Endothelial cell of umbilical vein (primary cell): Measurements from ENCODE around the gene ARL6IP4. TPM values are rescaled to one million over a fixed set of nuclear protein-coding genes. Genes with fewer than 3 reads are reported as not detected.

Experiments used
- BruUV-seq: library from RNA; stranded (reverse); fragments of 400-500 nt; replicated peaks from 2 replicates; lab custom pipeline; 2021; lab: Mats Ljungman, UMichigan
- CTCF ChIA-PET: fragments of 300-600, 350-600 bp; sonication (Branson Sonifier 250); formaldehyde crosslinking; loops from one replicate; lab custom pipeline; 2021; ENCODE audit warnings: antibody characterized with exemption, inconsistent platforms; lab: Charles Lee
- POLR2A ChIA-PET: fragments of 300-600, 350-600 bp; sonication (Branson Sonifier 250); formaldehyde crosslinking; loops from one replicate; lab custom pipeline; 2021; ENCODE audit warnings: antibody characterized with exemption, inconsistent platforms; lab: Charles Lee
- DNase-seq: peaks from one replicate; pipeline ENCODE4 v3.0.0-alpha.2; 2011; ENCODE audit warnings: low read depth, low spot score
- FAIRE-seq: peaks from 2 replicates; lab custom pipeline; 2011; peaks lifted over from hg19 to GRCh38; lab: Jason Lieb, UNC
- H2AFZ ChIP-seq: 2 replicates; pipeline ENCODE4 v1.6.0; 2012; ENCODE audit warnings: low read depth, low read length, control low read depth, inconsistent platforms
- H3K27ac ChIP-seq: 2 replicates; pipeline ENCODE4 v1.5.1; 2011; ENCODE audit warnings: low read depth, mild to moderate bottlenecking, control low read depth, low read length, moderate library complexity; ENCODE audit not compliant: insufficient read depth
- H3K27me3 ChIP-seq, 2 experiments: 2 replicates each; pipeline versions ENCODE4 v1.6.0 to v1.6.1; 2011; ENCODE audit warnings: low read length in 2 of 2, mixed read lengths in 1 of 2; ENCODE audit not compliant: control insufficient read depth in 2 of 2, insufficient read depth in 2 of 2
- H3K36me3 ChIP-seq, 2 experiments: 2 replicates in 1 of 2; 3 replicates in 1 of 2; pipeline ENCODE4 v1.5.1; 2011; ENCODE audit warnings: low read length in 2 of 2, mild to moderate bottlenecking in 1 of 2, moderate library complexity in 1 of 2; ENCODE audit not compliant: control insufficient read depth in 2 of 2, insufficient read depth in 2 of 2; ENCODE audit errors: extremely low read depth in 1 of 2
- H3K4me1 ChIP-seq: 3 replicates; pipeline ENCODE4 v1.5.1; 2011; ENCODE audit warnings: mild to moderate bottlenecking, low read length; ENCODE audit not compliant: control insufficient read depth, insufficient read depth; ENCODE audit errors: extremely low read depth
- H3K4me2 ChIP-seq: 2 replicates; pipeline ENCODE4 v1.6.1; 2011; ENCODE audit warnings: low read length, control low read depth, mixed read lengths; ENCODE audit not compliant: insufficient read depth
- H3K4me3 ChIP-seq, 3 experiments: fragments of 200-600 bp in 1 of 3; sonication (generic), shearing (Covaris generic) in 1 of 3; replicated peaks in 1 of 3; 2 replicates each; pipeline ENCODE4 v1.5.1; 2011 to 2016; ENCODE audit warnings: control low read depth in 3 of 3, low read length in 3 of 3, mild to moderate bottlenecking in 2 of 3, inconsistent platforms in 1 of 3, low read depth in 1 of 3, moderate library complexity in 1 of 3; ENCODE audit not compliant: insufficient read depth in 1 of 3
- H3K79me2 ChIP-seq: 2 replicates; pipeline ENCODE4 v1.6.0; 2012; ENCODE audit warnings: low read length, inconsistent platforms; ENCODE audit not compliant: control insufficient read depth, insufficient read depth
- H3K9ac ChIP-seq: replicated peaks from 2 replicates; pipeline ENCODE3; 2011; ENCODE audit warnings: low read length, control low read depth; ENCODE audit not compliant: insufficient read depth; ENCODE audit errors: extremely low read depth
- H3K9me1 ChIP-seq: replicated peaks from 3 replicates; pipeline ENCODE4 v1.6.0; 2011; ENCODE audit warnings: mild to moderate bottlenecking, low read length; ENCODE audit not compliant: control insufficient read depth, insufficient read depth; ENCODE audit errors: extremely low read depth
- H3K9me3 ChIP-seq: replicated peaks from 2 replicates; pipeline ENCODE4 v1.5.1; 2012; ENCODE audit warnings: low read length, inconsistent platforms; ENCODE audit not compliant: control insufficient read depth, insufficient read depth
- H4K20me1 ChIP-seq: replicated peaks from 2 replicates; pipeline ENCODE3; 2011; ENCODE audit warnings: mild to moderate bottlenecking, low read length; ENCODE audit not compliant: control insufficient read depth, insufficient read depth; ENCODE audit errors: extremely low read depth
- CTCF ChIP-seq, 2 donors: IDR thresholded peaks; 1 replicate in 1 of 2; 2 replicates in 1 of 2; pipeline ENCODE4 v1.5.1; 2011; ENCODE audit warnings: low read length in 2 of 2, mild to moderate bottlenecking in 2 of 2, moderate library complexity in 2 of 2, control low read depth in 1 of 2, inconsistent platforms in 1 of 2, low read depth in 1 of 2; ENCODE audit not compliant: insufficient read depth in 1 of 2; ENCODE audit errors: extremely low read depth in 1 of 2
- EZH2 ChIP-seq: IDR thresholded peaks from 2 replicates; pipeline ENCODE4 v1.6.1; 2012; ENCODE audit warnings: borderline replicate concordance, low read depth, mild to moderate bottlenecking, moderate library complexity, low read length, inconsistent platforms; ENCODE audit not compliant: severe bottlenecking
- FOS ChIP-seq: IDR thresholded peaks from 2 replicates; pipeline ENCODE4 v1.6.1; 2011; ENCODE audit warnings: mild to moderate bottlenecking, low read length, moderate library complexity, borderline replicate concordance; ENCODE audit not compliant: insufficient read depth
- GATA2 ChIP-seq: IDR thresholded peaks from 2 replicates; pipeline ENCODE4 v1.7.0; 2011; ENCODE audit warnings: low read depth, mild to moderate bottlenecking, moderate library complexity, mixed read lengths, low read length; ENCODE audit not compliant: insufficient read length, insufficient read depth
- JUN ChIP-seq: IDR thresholded peaks from 2 replicates; pipeline ENCODE4 v1.6.1; 2011; ENCODE audit warnings: borderline replicate concordance, low read depth; ENCODE audit not compliant: insufficient read length, insufficient read depth
- MYC ChIP-seq: IDR thresholded peaks from one replicate; pipeline ENCODE4 v1.6.1; 2011; ENCODE audit warnings: mild to moderate bottlenecking, low read depth, low read length
- POLR2A ChIP-seq: IDR thresholded peaks from 2 replicates; pipeline ENCODE4 v1.6.1; 2012; ENCODE audit warnings: low read depth, mild to moderate bottlenecking, control low read depth, low read length
- POLR2AphosphoS5 ChIP-seq: IDR thresholded peaks from 2 replicates; pipeline ENCODE4 v1.6.1; 2012; ENCODE audit warnings: low read depth, mild to moderate bottlenecking, control low read depth, low read length, moderate library complexity; ENCODE audit not compliant: insufficient read depth
- dilution Hi-C: fragments of 300-500 bp; cut with MboI; formaldehyde crosslinking; loops from one replicate; pipeline ENCODE4 v1.15.0; 2019; ENCODE audit warnings: low sequenced_read_pairs; ENCODE audit not compliant: extremely low pct_ligation_motif_present
- intact Hi-C: fragments of 100-400 bp; cut with micrococcal nuclease; formaldehyde crosslinking; loops from one replicate; pipeline ENCODE4 v1.10.0; 2022
- polyA plus RNA-seq, 4 experiments: library from polyadenylated mRNA; depleted of rRNA in 3 of 4; stranded (reverse) in 3 of 4; unstranded in 1 of 4; fragments of >200 nt; gene quantifications; 2 replicates each; pipeline versions ENCODE4 v1.2.1 to v1.2.3, GENCODE V29; 2011 to 2012; ENCODE audit warnings: missing spikeins in 1 of 4
- total RNA-seq: library from RNA; stranded (reverse); gene quantifications from 2 replicates; pipeline ENCODE4 v1.2.3, GENCODE V29; 2021
- TF ChIP-seq, protein P1 (sequence below): IDR thresholded peaks from 2 replicates; pipeline ENCODE4 v1.6.1; 2011; ENCODE audit not compliant: insufficient read depth, insufficient read length

The ARL6IP4 gene
- total and polyA plus RNA-seq, 2 donors (not counting 3 experiments of a cell fraction or from before 2014, with no cell fraction given): 193 to 226 TPM

DNA sequence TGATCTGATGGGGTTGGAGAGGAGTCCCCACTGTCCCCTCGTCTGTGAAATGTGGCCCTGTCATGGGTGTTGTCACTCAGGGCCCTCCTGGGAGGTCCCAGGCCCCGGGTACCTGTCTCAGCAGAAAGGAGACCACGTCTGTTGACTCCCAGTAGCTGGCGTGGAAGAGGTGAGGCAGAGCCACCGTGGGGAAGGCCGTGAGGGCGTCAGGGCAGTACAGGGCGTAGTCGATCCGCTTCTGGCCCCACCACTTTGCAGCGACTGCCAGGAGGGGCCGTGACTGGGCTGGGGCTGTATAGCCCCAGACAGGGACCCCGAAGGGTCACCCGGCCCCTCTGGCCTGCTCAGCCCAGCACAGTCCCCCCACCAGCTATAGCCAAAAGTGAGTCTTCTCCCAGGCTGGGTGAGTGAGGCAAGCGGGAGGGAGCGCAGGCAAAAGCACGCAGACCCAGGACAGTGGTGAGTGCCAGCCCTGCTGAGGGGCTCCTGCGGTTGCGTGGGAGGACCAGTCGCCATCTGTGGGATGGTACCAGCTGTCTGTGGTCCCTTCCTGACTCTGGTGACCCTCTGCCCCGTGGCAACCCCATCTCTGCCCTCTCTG lies 8.2 kb downstream of the ARL6IP4 start:
- Histone ChIP-seq H3K79me2 (no peaks in the 10 kb centered on the region), H3K4me3 (no peak overlapping the region), H3K4me2 (no peak overlapping the region), H4K20me1 (no peaks in the 10 kb centered on the region), H3K27me3 (no peaks in the 10 kb centered on the region), H3K9ac (no peak overlapping the region), H3K9me3 (no peaks in the 10 kb centered on the region), H3K27ac (no peak overlapping the region), H3K36me3 (peaks cover 0 to 3% of the 10 kb centered on the region in 2 experiments), H2AFZ (no peak overlapping the region), H3K9me1 (no peaks in the 10 kb centered on the region), H3K4me1 (peaks cover 13% of the 10 kb centered on the region)
- dilution Hi-C loops (no loop called here), intact Hi-C loops (no loop called here)
- BruUV-seq: no TSS peak
- no peak for FAIRE-seq
- POLR2A ChIA-PET: no interaction called here
- TF ChIP-seq POLR2AphosphoS5 (no peak), MYC (no peak), GATA2 (no peak), EZH2 (no peak), FOS (no peak), JUN (no peak), CTCF (IDR thresholded peaks at IDR 0.05; ENCODE audit: extremely low read depth in 1 of 2, insufficient read depth in 1 of 2, low read depth in 1 of 2, low read length in 2 of 2) (no peak), POLR2A (no peak)
- TF ChIP-seq, protein P1, sequence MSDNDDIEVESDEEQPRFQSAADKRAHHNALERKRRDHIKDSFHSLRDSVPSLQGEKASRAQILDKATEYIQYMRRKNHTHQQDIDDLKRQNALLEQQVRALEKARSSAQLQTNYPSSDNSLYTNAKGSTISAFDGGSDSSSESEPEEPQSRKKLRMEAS: no peak
- DNase-seq: no peak
- CTCF ChIA-PET: interaction anchor here (1.9 kb wide), 1 partner anchor 249 kb away, joined by 8 read pairs; no protein-coding TSS in a partner anchor
